Upper lobe of left lung (tissue), 6 donors: ENCODE measurements around the gene COL6A2. TPM values are rescaled to one million over a fixed set of nuclear protein-coding genes. Genes with fewer than 3 reads are reported as not detected.
A peak's percentile ranks its signal among the peaks of the same experiment; 100 is the strongest.

Source experiments
- ATAC-seq, 2 donors: fragments of 200-7000 bp; cut with Tn5 transposase; one replicate each; pipeline ENCODE4 v1.9.1; 2022; ENCODE audit warnings: mild to moderate bottlenecking in 2 of 2, moderate library complexity in 2 of 2; ENCODE audit not compliant: low FRiP score in 2 of 2
- DNase-seq, 2 donors: peaks; one replicate each; pipeline ENCODE4 v3.0.0-alpha.2; 2019 to 2020
- H3K27ac ChIP-seq, 4 donors: fragments of 200-600 bp; sonication (generic); one replicate each; pipeline ENCODE4 v1.5.1; 2016 to 2019
- H3K27me3 ChIP-seq, 4 donors: fragments of 200-600 bp; sonication (generic); one replicate each; pipeline ENCODE4 v1.5.1; 2017 to 2019
- H3K36me3 ChIP-seq, 4 donors: fragments of 200-600 bp; sonication (generic); one replicate each; pipeline ENCODE4 v1.5.1; 2016 to 2019
- H3K4me1 ChIP-seq, 4 donors: fragments of 200-600 bp; sonication (generic); one replicate each; pipeline ENCODE4 v1.5.1; 2018 to 2019
- H3K4me3 ChIP-seq, 4 donors: fragments of 200-600 bp; sonication (generic); one replicate each; pipeline ENCODE4 v1.5.1; 2017 to 2019; ENCODE audit warnings: mild to moderate bottlenecking in 2 of 4, moderate library complexity in 1 of 4
- H3K9me3 ChIP-seq, 4 donors: fragments of 200-600 bp; sonication (generic); one replicate each; pipeline ENCODE4 v1.5.1; 2018 to 2019
- CTCF ChIP-seq, 6 experiments: fragments of 450-650 bp in 4 of 6; fragments of 200-600 bp in 2 of 6; sonication (generic) in 2 of 6; IDR thresholded peaks; one replicate each; pipeline ENCODE4 v1.5.1; 2016 to 2019; ENCODE audit warnings: antibody characterized with exemption in 6 of 6
- EP300 ChIP-seq, 4 donors: sonication (generic); formaldehyde crosslinking; IDR thresholded peaks; one replicate each; pipeline ENCODE4 v1.5.1; 2017; ENCODE audit warnings: antibody characterized with exemption in 4 of 4, control low read depth in 2 of 4
- POLR2A ChIP-seq, 4 donors: fragments of 450-650 bp; IDR thresholded peaks; one replicate each; pipeline ENCODE4 v1.5.1; 2016 to 2017; ENCODE audit warnings: antibody characterized with exemption in 4 of 4, mild to moderate bottlenecking in 2 of 4
- POLR2AphosphoS5 ChIP-seq, 2 donors: sonication (generic); formaldehyde crosslinking; IDR thresholded peaks; one replicate each; pipeline ENCODE4 v1.5.1; 2017; ENCODE audit warnings: antibody characterized with exemption in 2 of 2
- WGBS, 2 donors: methylation state at CpG; one replicate each; pipeline ENCODE4 v1.1.5; 2017 to 2018; 5-methylcytosine and 5-hydroxymethylcytosine counted together
- total RNA-seq, 6 donors: library from RNA; depleted of rRNA in 4 of 6; stranded (reverse); fragments of >200 nt in 4 of 6; gene quantifications; one replicate each; pipeline versions ENCODE4 v1.1.0 to v1.2.1, GENCODE V29; 2016 to 2021
- donor health status: DM: no; HTN: no; CAD: no; lungs with moderate emphysema.
- donor health status: DM: no; HTN: yes; CAD: no; lungs with severe emphysema.

COL6A2 gene
- total RNA-seq, 6 donors from 2014 or later, result 105 to 522 (median 304) TPM

- peak in 1 of 2 donors; percentile 47 for DNase-seq
- H3K27ac ChIP-seq, result peak overlapping the region; percentile 81 to 93 (median 89)
- peaks cover 0 to 16% (median 11%) of the 10 kb centered on the region in 4 donors for H3K27me3 ChIP-seq
These were observed 1.1 kb upstream of the COL6A2 start for GRCh38 chr21:46096596-46097335.

GRCh38 chr21:46098303-46099141 lies 610 bp downstream of the COL6A2 start:
- Histone ChIP-seq H3K27ac (peak overlapping the region; percentile 81 to 93 (median 89)), H3K36me3 (no peaks in the 10 kb centered on the region), H3K27me3 (peaks cover 0 to 16% (median 11%) of the 10 kb centered on the region in 4 donors), H3K4me1 (peaks cover 4 to 20% (median 12%) of the 10 kb centered on the region in 4 donors), H3K4me3 (peak overlapping the region; percentile 59 to 80 (median 68)), H3K9me3 (peaks cover 0 to 6% (median 5%) of the 10 kb centered on the region in 4 donors)
- peak; percentile 19 to 85 for DNase-seq
- TF ChIP-seq POLR2AphosphoS5 (IDR thresholded peaks at IDR 0.05) (no peak), EP300 (IDR thresholded peaks at IDR 0.05) (no peak), POLR2A (IDR thresholded peaks at IDR 0.05) (no peak), CTCF (IDR thresholded peaks at IDR 0.05) (no peak)
- peak in 1 of 2 donors; percentile 72 for ATAC-seq
- 6 to 10% methylated on average over 22 to 23 of the region's 94 CpGs for WGBS, 2 donors

More at GRCh38 chr21:46096596-46097335, 1.1 kb upstream of the COL6A2 start:
- Histone ChIP-seq H3K4me3 (peak overlapping the region in 3 of 4 donors; percentile 59 to 80 (median 68)), H3K9me3 (no peaks in the 10 kb centered on the region), H3K36me3 (no peaks in the 10 kb centered on the region), H3K4me1 (peaks cover 4 to 20% (median 15%) of the 10 kb centered on the region in 4 donors)
- no peak for ATAC-seq
- WGBS, 2 donors, result 84 to 92% methylated on average over 12 to 16 of the region's 16 CpGs
- TF ChIP-seq POLR2A (IDR thresholded peaks at IDR 0.05) (no peak), CTCF (IDR thresholded peaks at IDR 0.05) (no peak), POLR2AphosphoS5 (IDR thresholded peaks at IDR 0.05) (no peak), EP300 (IDR thresholded peaks at IDR 0.05) (no peak)

- Histone ChIP-seq H3K27me3 (peaks cover 0 to 16% (median 11%) of the 10 kb centered on the region in 4 donors), H3K36me3 (no peaks in the 10 kb centered on the region), H3K4me1 (peaks cover 4 to 20% (median 12%) of the 10 kb centered on the region in 4 donors), H3K9me3 (peaks cover 0 to 6% (median 5%) of the 10 kb centered on the region in 4 donors), H3K4me3 (peak overlapping the region in 3 of 4 donors; percentile 59 to 68 (median 67)), H3K27ac (peak overlapping the region in 2 of 4 donors; percentile 14 to 81)
- peak; percentile 20 to 79 for DNase-seq
- 34 to 51% methylated on average over 18 of the region's 18 CpGs for WGBS, 2 donors
- ATAC-seq, result peak in 1 of 2 donors; percentile 51
- TF ChIP-seq POLR2AphosphoS5 (IDR thresholded peaks at IDR 0.05) (no peak), CTCF (IDR thresholded peaks at IDR 0.05) (no peak), POLR2A (IDR thresholded peaks at IDR 0.05) (no peak), EP300 (IDR thresholded peaks at IDR 0.05) (no peak)
These were observed 1.6 kb downstream of the COL6A2 start for GRCh38 chr21:46099476-46099875.

- Histone ChIP-seq H3K9me3 (peaks cover 0 to 6% (median 5%) of the 10 kb centered on the region in 4 donors), H3K27ac (no peak overlapping the region), H3K27me3 (peaks cover 0 to 16% (median 11%) of the 10 kb centered on the region in 4 donors), H3K36me3 (no peaks in the 10 kb centered on the region), H3K4me1 (peaks cover 4 to 20% (median 12%) of the 10 kb centered on the region in 4 donors), H3K4me3 (peak overlapping the region in 2 of 4 donors; percentile 67 to 68)
- TF ChIP-seq POLR2AphosphoS5 (IDR thresholded peaks at IDR 0.05) (no peak), POLR2A (IDR thresholded peaks at IDR 0.05) (no peak), EP300 (IDR thresholded peaks at IDR 0.05) (no peak), CTCF (IDR thresholded peaks at IDR 0.05) (no peak)
- no peak for DNase-seq
- ATAC-seq, result no peak
- 88 to 90% methylated on average over 6 of the region's 6 CpGs for WGBS, 2 donors
These were observed 2.1 kb downstream of the COL6A2 start for GRCh38 chr21:46100020-46100419.
